ENCODE results near the gene PHYKPL. TPM values are rescaled to one million over a fixed set of nuclear protein-coding genes. Genes with fewer than 3 reads are reported as not detected.
"Not testable (repeated sequence)": the region's sequence is repeated elsewhere in the genome, so short reads cannot be mapped to it uniquely, and the experiment has no call there.

PHYKPL gene
- total RNA-seq, 1 experiment from 2014 or later: 48.8 TPM

DNA sequence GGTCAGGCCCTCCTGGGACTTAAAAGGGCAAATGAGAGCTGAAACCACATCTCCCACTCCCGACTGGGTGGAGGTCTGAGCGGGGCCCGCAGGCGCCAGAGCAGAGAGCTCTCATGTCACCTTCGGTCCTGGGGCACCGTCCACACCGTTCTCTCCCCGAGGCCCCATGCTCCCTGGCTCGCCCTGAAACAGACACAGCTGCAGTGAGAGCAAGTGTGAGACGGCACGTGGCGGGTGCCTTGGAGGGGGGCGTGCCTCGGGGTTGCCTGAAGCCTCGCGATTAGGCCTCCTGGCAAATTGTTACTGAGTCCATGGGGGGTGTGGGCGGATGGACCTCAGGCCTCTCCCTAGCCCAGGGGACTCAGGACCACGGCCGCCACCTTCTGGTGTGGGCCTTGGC lies 24.1 kb upstream of the PHYKPL start:
- Mint-ChIP-seq H3K27me3 (ENCODE audit: low read depth) (peaks cover 1% of the 10 kb centered on the region; the same call in 1 of the 2 replicates), H3K36me3 (ENCODE audit: insufficient read depth in 1 of 3, low read depth in 3 of 3) (no peaks in the 10 kb centered on the region; a peak in 1 of 7 replicates), H3K4me1 (peaks cover 0 to 11% of the 10 kb centered on the region in 2 experiments; a peak in 2 of 4 replicates), H3K27ac (peak overlapping the region in 1 of 3 experiments; percentile 22; a peak in 1 of 7 replicates), H3K4me3 (no peak overlapping the region), H3K9me3 (no peaks in the 10 kb centered on the region)
- no peak overlapping the region for H3K4ac ChIP-seq (ENCODE audit: low read depth, low read length)
- H3K18ac ChIP-seq (ENCODE audit: insufficient read length, low read depth, low read length): no peak overlapping the region
- no peak overlapping the region for H2BK5ac ChIP-seq (ENCODE audit: insufficient read length, low read length)
- no peaks in the 10 kb centered on the region for H3K4me1 ChIP-seq (ENCODE audit: insufficient read depth, low read length)
- no peak overlapping the region for H2BK12ac ChIP-seq (ENCODE audit: insufficient read length, low read depth, low read length)
- no peak overlapping the region for H2BK120ac ChIP-seq (ENCODE audit: low read depth, low read length, poor library complexity, severe bottlenecking)
- H2AK5ac ChIP-seq (ENCODE audit: insufficient read length, low read length): no peak overlapping the region
- no peak overlapping the region for H4K8ac ChIP-seq (replicated peaks; ENCODE audit: insufficient read length, low read depth, low read length)
- H3K23ac ChIP-seq (ENCODE audit: insufficient read length, low read depth, low read length): no peak overlapping the region
- no peak overlapping the region for H3K9ac ChIP-seq (ENCODE audit: extremely low read depth, insufficient read length, low read length)
- no peaks in the 10 kb centered on the region for H3K9me3 ChIP-seq (ENCODE audit: control insufficient read depth, low read depth, low read length)
- H2BK15ac ChIP-seq (ENCODE audit: low read depth, low read length): no peak overlapping the region
- no peaks in the 10 kb centered on the region for H3K79me1 ChIP-seq (ENCODE audit: insufficient read depth, low read depth, low read length, poor library complexity, severe bottlenecking)
- no peak for DNase-seq
- H2BK20ac ChIP-seq (ENCODE audit: low read depth, low read length, poor library complexity, severe bottlenecking): no peak overlapping the region
- no CpG with 5 or more reads among the region's 19 CpGs for WGBS (ENCODE audit: extremely low coverage, insufficient read length, low lambda C conversion rate)
- no peak overlapping the region for H3K27ac ChIP-seq (ENCODE audit: insufficient read length, low read depth, low read length)
- H3K23me2 ChIP-seq (ENCODE audit: insufficient read length, low read depth, low read length, poor library complexity, severe bottlenecking): no peaks in the 10 kb centered on the region
- H4K5ac ChIP-seq (ENCODE audit: insufficient read length, low read depth, low read length): no peak overlapping the region
- no peak overlapping the region for H3T11ph ChIP-seq (ENCODE audit: low read length)
- H4K91ac ChIP-seq (ENCODE audit: insufficient read length, low read depth, low read length): no peak overlapping the region
- TF ChIP-seq, protein P1, sequence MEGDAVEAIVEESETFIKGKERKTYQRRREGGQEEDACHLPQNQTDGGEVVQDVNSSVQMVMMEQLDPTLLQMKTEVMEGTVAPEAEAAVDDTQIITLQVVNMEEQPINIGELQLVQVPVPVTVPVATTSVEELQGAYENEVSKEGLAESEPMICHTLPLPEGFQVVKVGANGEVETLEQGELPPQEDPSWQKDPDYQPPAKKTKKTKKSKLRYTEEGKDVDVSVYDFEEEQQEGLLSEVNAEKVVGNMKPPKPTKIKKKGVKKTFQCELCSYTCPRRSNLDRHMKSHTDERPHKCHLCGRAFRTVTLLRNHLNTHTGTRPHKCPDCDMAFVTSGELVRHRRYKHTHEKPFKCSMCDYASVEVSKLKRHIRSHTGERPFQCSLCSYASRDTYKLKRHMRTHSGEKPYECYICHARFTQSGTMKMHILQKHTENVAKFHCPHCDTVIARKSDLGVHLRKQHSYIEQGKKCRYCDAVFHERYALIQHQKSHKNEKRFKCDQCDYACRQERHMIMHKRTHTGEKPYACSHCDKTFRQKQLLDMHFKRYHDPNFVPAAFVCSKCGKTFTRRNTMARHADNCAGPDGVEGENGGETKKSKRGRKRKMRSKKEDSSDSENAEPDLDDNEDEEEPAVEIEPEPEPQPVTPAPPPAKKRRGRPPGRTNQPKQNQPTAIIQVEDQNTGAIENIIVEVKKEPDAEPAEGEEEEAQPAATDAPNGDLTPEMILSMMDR (conservative IDR thresholded peaks at IDR 0.05): no peak
- H3K14ac ChIP-seq (ENCODE audit: insufficient read depth, low read length): no peak overlapping the region; the same call in 1 of the 2 replicates
- H3K56ac ChIP-seq (ENCODE audit: insufficient read length, low read depth, low read length): no peak overlapping the region
- H3K27me3 ChIP-seq (ENCODE audit: insufficient read depth, low read length): no peaks in the 10 kb centered on the region
- H2AFZ ChIP-seq (ENCODE audit: low read length): no peak overlapping the region
- no peak overlapping the region for H3K4me2 ChIP-seq (ENCODE audit: insufficient read depth, insufficient read length, low read length)
- H3K79me2 ChIP-seq (ENCODE audit: insufficient read depth, low read length): no peaks in the 10 kb centered on the region; the same call in 1 of the 2 replicates
- no peaks in the 10 kb centered on the region for H4K20me1 ChIP-seq (ENCODE audit: control insufficient read depth, insufficient read depth, insufficient read length)

DNA sequence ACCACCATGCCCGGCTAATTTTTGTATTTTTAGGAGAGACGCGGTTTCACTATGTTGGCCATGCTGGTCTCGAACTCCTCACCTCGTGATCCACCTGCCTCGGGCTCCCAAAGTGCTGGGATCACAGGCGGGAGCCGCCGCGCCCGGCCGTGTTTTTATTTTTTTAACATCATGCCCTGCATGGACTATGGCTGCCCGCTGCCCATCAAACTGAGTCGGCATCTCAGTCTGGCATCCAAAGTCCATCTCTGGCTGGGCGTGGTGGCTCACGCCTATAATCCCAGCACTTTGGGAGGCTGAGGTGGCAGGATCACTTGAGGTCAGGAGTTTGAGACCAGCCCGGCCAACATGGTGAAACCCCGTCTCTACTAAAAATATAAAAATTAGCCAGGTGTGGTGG lies 21.0 kb upstream of the PHYKPL start:
- WGBS (ENCODE audit: extremely low coverage, insufficient read length, low lambda C conversion rate): no CpG with 5 or more reads among the region's 18 CpGs
- not testable (repeated sequence) for H3K79me1 ChIP-seq (ENCODE audit: insufficient read depth, low read depth, low read length, poor library complexity, severe bottlenecking); DNase-seq; H3K27ac Mint-ChIP-seq; H2BK5ac ChIP-seq (ENCODE audit: insufficient read length, low read length); H3K14ac ChIP-seq (ENCODE audit: insufficient read depth, low read length); H4K20me1 ChIP-seq (ENCODE audit: control insufficient read depth, insufficient read depth, insufficient read length); H3K4me1 ChIP-seq (ENCODE audit: insufficient read depth, low read length); H3K9ac ChIP-seq (ENCODE audit: extremely low read depth, insufficient read length, low read length); H2BK20ac ChIP-seq (ENCODE audit: low read depth, low read length, poor library complexity, severe bottlenecking); H3T11ph ChIP-seq (ENCODE audit: low read length); H3K27me3 ChIP-seq (ENCODE audit: insufficient read depth, low read length); H4K8ac ChIP-seq (replicated peaks; ENCODE audit: insufficient read length, low read depth, low read length); H2AK5ac ChIP-seq (ENCODE audit: insufficient read length, low read length); H3K56ac ChIP-seq (ENCODE audit: insufficient read length, low read depth, low read length); H3K9me3 Mint-ChIP-seq; H3K4me3 Mint-ChIP-seq; H3K18ac ChIP-seq (ENCODE audit: insufficient read length, low read depth, low read length); H3K23ac ChIP-seq (ENCODE audit: insufficient read length, low read depth, low read length); H3K36me3 Mint-ChIP-seq (ENCODE audit: insufficient read depth in 1 of 3, low read depth in 3 of 3); H3K9me3 ChIP-seq (ENCODE audit: control insufficient read depth, low read depth, low read length); H3K4ac ChIP-seq (ENCODE audit: low read depth, low read length); H2BK12ac ChIP-seq (ENCODE audit: insufficient read length, low read depth, low read length); H3K23me2 ChIP-seq (ENCODE audit: insufficient read length, low read depth, low read length, poor library complexity, severe bottlenecking); H3K4me2 ChIP-seq (ENCODE audit: insufficient read depth, insufficient read length, low read length); H3K27me3 Mint-ChIP-seq (ENCODE audit: low read depth); H4K5ac ChIP-seq (ENCODE audit: insufficient read length, low read depth, low read length); H2BK120ac ChIP-seq (ENCODE audit: low read depth, low read length, poor library complexity, severe bottlenecking); H2BK15ac ChIP-seq (ENCODE audit: low read depth, low read length); H3K79me2 ChIP-seq (ENCODE audit: insufficient read depth, low read length); H3K27ac ChIP-seq (ENCODE audit: insufficient read length, low read depth, low read length); H4K91ac ChIP-seq (ENCODE audit: insufficient read length, low read depth, low read length); H2AFZ ChIP-seq (ENCODE audit: low read length)
- peaks cover 0 to 11% of the 10 kb centered on the region in 2 experiments; a peak in 2 of 4 replicates for H3K4me1 Mint-ChIP-seq
